Neural crest cell (in vitro differentiated cells): Measurements from ENCODE around the gene MYO1B. TPM values are rescaled to one million over a fixed set of nuclear protein-coding genes. Genes with fewer than 3 reads are reported as not detected.

Experiments
- DNase-seq: peaks from one replicate; pipeline ENCODE4 v3.0.0; 2021; ENCODE audit warnings: low read depth, mixed read lengths, low spot score
- H3K27ac Mint-ChIP-seq: one replicate; pipeline ENCODE4 v1.8.0; 2021; ENCODE audit warnings: mild to moderate bottlenecking, mixed read lengths; ENCODE audit not compliant: unreplicated experiment
- H3K27me3 Mint-ChIP-seq: 2 replicates; pipeline ENCODE4 v1.8.0; 2021; ENCODE audit warnings: low read depth, mild to moderate bottlenecking, mixed read lengths
- H3K36me3 Mint-ChIP-seq: 2 replicates; pipeline ENCODE4 v1.8.0; 2021; ENCODE audit warnings: low read depth, mild to moderate bottlenecking, mixed read lengths
- H3K4me1 Mint-ChIP-seq: 2 replicates; pipeline ENCODE4 v1.8.0; 2021; ENCODE audit warnings: mixed read lengths
- H3K4me3 Mint-ChIP-seq: one replicate; pipeline ENCODE4 v1.8.0; 2021; ENCODE audit warnings: mild to moderate bottlenecking, mixed read lengths
- H3K9me3 Mint-ChIP-seq: 2 replicates; pipeline ENCODE4 v1.8.0; 2021; ENCODE audit warnings: mixed read lengths
- total RNA-seq: library from RNA; stranded (reverse); gene quantifications from 2 replicates; pipeline ENCODE4 v1.2.1, GENCODE V29; 2021
- TF ChIP-seq, protein P1 (sequence below): fragments of 200-600 bp; sonication (generic); conservative IDR thresholded peaks from 2 replicates; pipeline ENCODE4 v1.5.0; 2021; ENCODE audit warnings: antibody characterized with exemption, mild to moderate bottlenecking

Gene MYO1B
- total RNA-seq, 1 donor from 2014 or later: 116 TPM

DNA sequence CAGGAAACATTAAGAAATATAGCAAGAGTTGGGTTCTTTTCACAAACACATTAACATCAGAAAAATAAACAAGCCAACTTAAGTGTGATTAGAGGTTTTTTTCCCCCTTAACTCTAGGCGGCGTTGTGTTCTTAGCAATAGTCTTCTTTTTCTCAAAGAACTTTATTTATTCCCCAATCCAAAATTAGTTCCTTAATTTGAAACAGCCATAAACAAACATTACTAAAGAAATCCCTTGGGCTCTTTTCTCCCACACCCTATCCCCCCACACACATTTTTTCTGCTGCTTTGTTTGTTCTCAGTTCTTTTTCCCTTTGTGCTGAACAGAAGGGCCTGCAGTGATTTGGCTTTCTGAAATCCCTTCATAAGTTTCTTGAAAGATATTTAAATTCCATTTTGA lies 13.2 kb upstream of the MYO1B start:
- Mint-ChIP-seq H3K4me3 (no peak overlapping the region), H3K27ac (no peak overlapping the region), H3K9me3 (no peaks in the 10 kb centered on the region), H3K27me3 (no peaks in the 10 kb centered on the region), H3K4me1 (peaks cover 12% of the 10 kb centered on the region), H3K36me3 (no peaks in the 10 kb centered on the region)
- TF ChIP-seq, protein P1, sequence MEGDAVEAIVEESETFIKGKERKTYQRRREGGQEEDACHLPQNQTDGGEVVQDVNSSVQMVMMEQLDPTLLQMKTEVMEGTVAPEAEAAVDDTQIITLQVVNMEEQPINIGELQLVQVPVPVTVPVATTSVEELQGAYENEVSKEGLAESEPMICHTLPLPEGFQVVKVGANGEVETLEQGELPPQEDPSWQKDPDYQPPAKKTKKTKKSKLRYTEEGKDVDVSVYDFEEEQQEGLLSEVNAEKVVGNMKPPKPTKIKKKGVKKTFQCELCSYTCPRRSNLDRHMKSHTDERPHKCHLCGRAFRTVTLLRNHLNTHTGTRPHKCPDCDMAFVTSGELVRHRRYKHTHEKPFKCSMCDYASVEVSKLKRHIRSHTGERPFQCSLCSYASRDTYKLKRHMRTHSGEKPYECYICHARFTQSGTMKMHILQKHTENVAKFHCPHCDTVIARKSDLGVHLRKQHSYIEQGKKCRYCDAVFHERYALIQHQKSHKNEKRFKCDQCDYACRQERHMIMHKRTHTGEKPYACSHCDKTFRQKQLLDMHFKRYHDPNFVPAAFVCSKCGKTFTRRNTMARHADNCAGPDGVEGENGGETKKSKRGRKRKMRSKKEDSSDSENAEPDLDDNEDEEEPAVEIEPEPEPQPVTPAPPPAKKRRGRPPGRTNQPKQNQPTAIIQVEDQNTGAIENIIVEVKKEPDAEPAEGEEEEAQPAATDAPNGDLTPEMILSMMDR: peak; percentile 53
- DNase-seq: no peak

DNA sequence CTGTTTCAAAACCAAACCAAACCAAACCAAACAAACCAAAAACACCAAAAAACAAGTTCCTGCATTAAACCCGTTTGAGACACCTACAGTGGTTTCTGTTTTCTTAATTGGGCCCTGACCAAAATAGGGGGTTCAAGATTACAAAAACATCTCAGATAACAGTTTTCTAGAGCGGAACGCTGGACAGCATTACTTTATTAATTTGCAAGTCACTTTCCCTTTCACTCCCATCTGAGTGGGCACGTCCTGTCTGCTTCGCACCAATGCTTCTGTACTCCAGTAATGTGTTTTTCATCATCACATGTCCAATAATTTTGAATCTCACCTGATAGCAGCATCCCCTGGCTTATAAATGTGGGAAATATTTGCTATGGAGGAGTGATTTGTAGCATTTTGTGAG lies 11.7 kb upstream of the MYO1B start:
- peaks cover 3% of the 10 kb centered on the region for H3K9me3 Mint-ChIP-seq
- TF ChIP-seq, protein P1: no peak
- no peak overlapping the region for H3K4me3 Mint-ChIP-seq
- H3K36me3 Mint-ChIP-seq: no peaks in the 10 kb centered on the region
- H3K4me1 Mint-ChIP-seq: peaks cover 12% of the 10 kb centered on the region
- DNase-seq: no peak
- no peak overlapping the region for H3K27ac Mint-ChIP-seq
- H3K27me3 Mint-ChIP-seq: no peaks in the 10 kb centered on the region

DNA sequence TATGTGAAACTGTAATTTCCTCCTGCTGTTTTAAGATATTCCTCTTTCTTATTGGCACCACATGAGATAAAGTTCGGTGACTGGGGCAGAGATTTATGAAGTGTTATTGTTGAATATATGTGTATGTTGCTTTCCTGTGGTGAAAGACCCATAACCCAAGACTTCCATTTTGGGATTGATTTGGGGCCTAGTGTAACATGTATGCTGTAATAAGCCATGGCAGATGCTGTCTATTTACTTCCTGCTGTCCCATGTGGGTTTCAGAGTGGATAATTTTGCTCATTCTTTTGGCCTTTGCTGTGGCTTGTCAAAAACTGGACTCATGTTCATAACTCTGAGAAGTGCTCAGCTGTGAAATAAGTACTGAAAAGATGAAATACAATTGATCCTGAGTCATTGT lies 10.8 kb upstream of the MYO1B start:
- Mint-ChIP-seq H3K27me3 (no peaks in the 10 kb centered on the region), H3K9me3 (peaks cover 3% of the 10 kb centered on the region), H3K36me3 (peaks cover 3% of the 10 kb centered on the region), H3K4me1 (peaks cover 12% of the 10 kb centered on the region), H3K4me3 (no peak overlapping the region), H3K27ac (no peak overlapping the region)
- no peak for DNase-seq
- TF ChIP-seq, protein P1: no peak

DNA sequence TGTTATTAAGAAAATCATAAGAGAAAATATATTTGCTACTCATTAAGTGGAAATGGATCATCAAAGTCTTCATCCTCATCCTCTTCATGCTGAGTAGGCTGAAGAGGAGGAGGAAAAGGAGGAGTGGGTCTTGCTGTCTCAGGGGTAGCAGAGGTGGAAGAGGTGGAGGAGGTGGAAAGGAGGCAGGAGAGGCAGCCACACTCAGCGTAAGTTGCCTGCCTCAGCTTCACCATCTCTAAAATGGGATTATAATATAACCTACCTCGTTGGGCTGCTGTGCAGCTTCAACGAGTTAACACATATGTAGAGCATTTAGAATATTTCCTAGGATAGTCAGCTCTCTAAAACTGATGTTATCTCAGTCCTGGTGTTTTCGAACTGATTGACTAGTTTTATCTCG lies 4.3 kb upstream of the MYO1B start:
- Mint-ChIP-seq H3K4me1 (peaks cover 6% of the 10 kb centered on the region), H3K27ac (no peak overlapping the region), H3K36me3 (peaks cover 6% of the 10 kb centered on the region), H3K9me3 (peaks cover 3% of the 10 kb centered on the region), H3K4me3 (no peak overlapping the region), H3K27me3 (no peaks in the 10 kb centered on the region)
- TF ChIP-seq, protein P1: no peak
- DNase-seq: no peak

DNA sequence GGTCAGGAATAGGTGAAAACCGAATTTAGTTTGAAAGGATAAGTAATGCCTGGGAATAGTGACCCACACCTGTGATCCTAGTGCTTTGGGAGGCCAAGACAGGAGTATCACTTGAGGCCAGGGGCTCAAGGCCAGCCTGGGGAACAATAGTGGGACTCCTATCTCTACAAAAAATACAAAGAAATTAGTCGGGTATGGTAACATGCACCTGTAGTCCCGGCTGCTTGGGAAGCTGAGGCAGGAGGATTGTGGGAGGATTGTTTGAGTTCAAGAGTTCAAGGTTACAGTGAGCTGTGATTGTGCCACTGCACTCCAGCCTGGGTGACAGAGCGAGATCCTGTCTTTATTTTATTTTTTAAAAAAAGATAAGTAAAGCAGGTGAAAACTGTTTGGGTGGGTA lies 3.8 kb upstream of the MYO1B start:
- H3K9me3 Mint-ChIP-seq: peaks cover 3% of the 10 kb centered on the region
- no peaks in the 10 kb centered on the region for H3K27me3 Mint-ChIP-seq
- H3K4me1 Mint-ChIP-seq: peaks cover 9% of the 10 kb centered on the region
- H3K36me3 Mint-ChIP-seq: peaks cover 6% of the 10 kb centered on the region
- DNase-seq: no peak
- H3K27ac Mint-ChIP-seq: no peak overlapping the region
- H3K4me3 Mint-ChIP-seq: no peak overlapping the region
- TF ChIP-seq, protein P1: no peak

DNA sequence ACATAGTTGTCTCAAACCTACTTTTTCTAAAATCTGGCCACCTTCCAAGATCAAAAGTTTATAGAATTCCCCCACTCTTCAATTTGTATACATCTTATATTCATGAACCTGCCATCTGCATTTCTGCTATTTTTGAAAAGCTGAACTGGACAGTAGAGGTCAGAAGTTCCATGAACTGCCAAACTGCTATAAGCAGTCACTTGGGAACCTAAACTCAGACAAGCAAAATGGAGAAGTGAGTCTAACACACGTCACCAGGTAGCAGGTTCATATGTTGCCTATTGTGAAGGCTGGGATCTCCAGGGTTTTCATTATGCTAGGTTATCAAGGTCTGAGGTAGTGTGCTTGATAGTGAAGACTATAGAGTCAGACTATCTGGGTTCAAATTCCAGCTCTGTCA lies 2.0 kb upstream of the MYO1B start:
- Mint-ChIP-seq H3K4me3 (peak overlapping the region; percentile 56), H3K36me3 (peaks cover 8% of the 10 kb centered on the region), H3K4me1 (peaks cover 26% of the 10 kb centered on the region), H3K27me3 (no peaks in the 10 kb centered on the region), H3K27ac (no peak overlapping the region), H3K9me3 (no peaks in the 10 kb centered on the region)
- DNase-seq: no peak
- TF ChIP-seq, protein P1: no peak
